Left cardiac atrium (tissue), 4 donors: ENCODE data around the gene SLC14A1. TPM values are rescaled to one million over a fixed set of nuclear protein-coding genes. Genes with fewer than 3 reads are reported as not detected.

ENCODE experiments used
- ATAC-seq, 2 donors: fragments of 200-7000 bp; cut with Tn5 transposase; one replicate each; pipeline ENCODE4 v1.9.1; 2020; ENCODE audit warnings: mild to moderate bottlenecking in 2 of 2, moderate library complexity in 2 of 2
- DNase-seq: peaks from one replicate; pipeline ENCODE4 v3.0.0-alpha.2; 2020
- intact Hi-C, 2 donors: fragments of 100-400 bp; cut with DNase I; formaldehyde crosslinking; loops; one replicate each; pipeline versions ENCODE4 v1.14.1 to v1.15.1; 2022 to 2023
- long read RNA-seq: library from polyadenylated mRNA; unstranded; transcript quantifications from one replicate; pipeline ENCODE4 v2.0.0, GENCODE V29; 2021
- total RNA-seq, 2 donors: library from RNA; stranded (reverse); fragmentation: NEBNext Ultra II Directional; extraction: Animal tissue kit (Norgen Biotek cat#: 25700); gene quantifications; one replicate each; pipeline ENCODE4 v1.2.1, GENCODE V29; 2021
- donor health status: DM: no; HTN: yes; CAD: no.
- donor health status: DM: no; HTN: yes; CAD: no; lungs with severe emphysema.
- donor health status: DM: yes; HTN: yes; CAD: no.
- donor health status: Dilated cardiomyopathy.

SLC14A1 gene
- 10 to 100 TPM in 1 of 2 donors, 1 to 10 TPM in 1; 9.7 to 11.2 TPM for total RNA-seq
- long read RNA-seq, transcript SLC14A1-217 (3 exons, 554 nt) = major isoform, 10 of 11 reads
- long read RNA-seq, partial matches to known transcripts = 1 of 11 reads
- long read RNA-seq, other reads (novel, unspliced or antisense) = 0 of 11 reads

DNA sequence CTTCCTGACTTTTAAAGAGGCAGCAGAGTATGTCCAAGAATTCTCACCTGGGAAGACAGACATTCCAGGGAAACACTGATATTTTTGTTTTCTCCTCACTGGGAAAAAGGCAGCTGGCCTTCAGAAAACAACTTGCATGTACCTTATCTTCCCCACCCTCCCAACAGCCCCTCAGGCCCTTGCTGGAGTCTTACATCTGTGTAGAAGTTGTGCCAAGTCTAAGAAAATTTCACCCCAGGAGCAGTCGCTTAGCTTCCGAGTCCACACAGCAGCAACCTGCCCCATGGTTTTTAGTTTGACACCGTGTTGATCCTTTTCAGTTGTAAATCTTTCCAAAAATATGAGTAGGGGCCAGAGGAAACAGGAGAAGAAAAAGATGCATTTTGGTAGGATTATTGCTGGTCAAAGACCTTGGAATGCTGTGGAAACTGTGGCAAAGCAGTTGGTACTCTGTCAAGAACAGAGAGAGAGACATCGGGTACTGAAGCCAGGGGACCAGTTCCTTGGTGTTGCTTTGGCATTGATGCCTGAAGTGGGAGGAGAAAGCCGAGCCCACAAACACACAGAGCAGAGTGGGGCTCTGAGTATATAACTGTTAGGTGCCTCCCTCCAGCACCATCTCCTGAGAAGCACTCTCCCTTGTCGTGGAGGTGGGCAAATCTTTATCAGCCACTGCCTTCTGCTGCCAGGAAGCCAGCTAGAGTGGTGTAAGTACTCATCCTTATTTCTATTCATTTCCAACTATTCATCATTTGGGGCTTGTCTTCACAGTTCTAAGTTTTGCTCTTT is at the start of gene SLC14A1:
SLC14A1 (plus strand) TSS at position 615 of the 789 bp plus-strand sequence. CDS start 6,140 bp downstream, outside the sequence.
- DNase-seq (no peak), ATAC-seq (no peak)
- intact Hi-C loops = loop anchor here (2.0 to 10.0 kb wide), 2 partner anchors 111 to 115 kb away; no protein-coding TSS in a partner anchor

GRCh38 chr18:45677276-45677807 is 46.6 kb upstream of the SLC14A1 start:
- intact Hi-C loops = loop anchor here (5.0 to 10.0 kb wide), 2 partner anchors 300 to 387 kb away; no protein-coding TSS in a partner anchor
- no peak for ATAC-seq
- no peak for DNase-seq

GRCh38 chr18:45678441-45678840 is 45.5 kb upstream of the SLC14A1 start:
- ATAC-seq (no peak), DNase-seq (no peak)
- intact Hi-C loops = loop anchor here (5.0 to 10.0 kb wide), 2 partner anchors 299 to 386 kb away; no protein-coding TSS in a partner anchor

DNA sequence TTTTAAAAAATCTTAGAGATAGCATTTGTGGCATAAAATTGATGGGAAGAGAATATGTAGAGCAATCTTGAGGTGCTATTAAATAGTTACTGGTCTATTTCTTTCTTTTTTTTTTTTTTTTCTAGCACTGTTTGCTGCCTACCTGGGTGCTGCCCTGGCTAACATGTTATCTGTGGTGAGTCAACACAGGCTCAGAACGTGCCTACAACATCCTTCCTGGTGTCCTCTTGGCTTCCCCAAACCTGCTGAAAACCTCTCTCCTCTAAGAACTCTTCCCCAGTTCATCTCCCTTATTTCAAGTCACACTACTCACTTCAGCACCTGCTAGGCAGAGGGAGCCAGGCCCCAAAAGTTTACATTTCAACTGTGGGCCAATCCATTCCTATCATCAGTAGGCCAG is 45.1 kb upstream of the SLC14A1 start:
- intact Hi-C loops = loop anchor here (5.0 to 10.0 kb wide), 2 partner anchors 298 to 386 kb away; no protein-coding TSS in a partner anchor
- no peak for DNase-seq

GRCh38 chr18:45680066-45680690 is 43.8 kb upstream of the SLC14A1 start:
- intact Hi-C loops = no loop called here
- DNase-seq = no peak
- ATAC-seq = no peak

More for the DNA sequence above, 45.1 kb upstream of the SLC14A1 start:
- peak in 1 of 2 donors; percentile 42 for ATAC-seq

GRCh38 chr18:45682181-45682580 is 41.8 kb upstream of the SLC14A1 start:
- DNase-seq (no peak), ATAC-seq (no peak)
- intact Hi-C loops = no loop called here

DNA sequence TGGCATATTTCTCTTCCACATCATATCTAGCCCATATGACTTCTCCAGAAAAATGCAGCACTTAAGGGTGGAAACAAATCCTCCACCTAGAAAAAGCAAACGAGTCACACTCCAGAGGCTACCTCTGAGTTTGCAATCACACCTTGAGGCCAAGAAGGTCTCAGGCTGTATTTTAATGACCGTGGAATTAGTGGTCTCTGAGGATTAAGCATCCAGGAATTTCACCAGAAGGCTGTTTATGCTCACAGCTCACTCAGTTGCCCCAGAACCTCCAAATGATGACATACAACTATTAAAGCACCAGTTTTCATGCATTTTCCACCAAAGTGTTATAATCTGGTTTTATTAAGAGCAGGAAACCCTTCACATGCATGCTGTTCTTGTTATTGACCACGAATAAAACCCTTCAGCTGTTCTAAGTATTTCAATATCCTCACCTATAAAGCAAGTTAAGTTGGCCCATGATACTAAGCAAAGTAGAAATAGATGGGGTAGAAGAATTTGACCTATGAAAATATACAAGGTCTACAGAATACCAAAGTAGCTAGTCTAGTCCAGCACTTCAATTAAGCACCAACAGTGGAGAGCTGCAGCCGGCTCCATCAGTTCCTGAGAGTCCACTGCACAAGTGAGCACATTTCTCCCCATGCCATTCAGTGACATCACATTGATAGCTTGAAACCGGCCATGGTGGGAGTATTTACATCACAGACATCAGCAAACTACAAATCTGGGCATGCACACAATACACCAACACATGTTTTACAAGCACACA is 39.5 kb upstream of the SLC14A1 start:
- no peak for DNase-seq
- intact Hi-C loops = no loop called here
- ATAC-seq = no peak

DNA sequence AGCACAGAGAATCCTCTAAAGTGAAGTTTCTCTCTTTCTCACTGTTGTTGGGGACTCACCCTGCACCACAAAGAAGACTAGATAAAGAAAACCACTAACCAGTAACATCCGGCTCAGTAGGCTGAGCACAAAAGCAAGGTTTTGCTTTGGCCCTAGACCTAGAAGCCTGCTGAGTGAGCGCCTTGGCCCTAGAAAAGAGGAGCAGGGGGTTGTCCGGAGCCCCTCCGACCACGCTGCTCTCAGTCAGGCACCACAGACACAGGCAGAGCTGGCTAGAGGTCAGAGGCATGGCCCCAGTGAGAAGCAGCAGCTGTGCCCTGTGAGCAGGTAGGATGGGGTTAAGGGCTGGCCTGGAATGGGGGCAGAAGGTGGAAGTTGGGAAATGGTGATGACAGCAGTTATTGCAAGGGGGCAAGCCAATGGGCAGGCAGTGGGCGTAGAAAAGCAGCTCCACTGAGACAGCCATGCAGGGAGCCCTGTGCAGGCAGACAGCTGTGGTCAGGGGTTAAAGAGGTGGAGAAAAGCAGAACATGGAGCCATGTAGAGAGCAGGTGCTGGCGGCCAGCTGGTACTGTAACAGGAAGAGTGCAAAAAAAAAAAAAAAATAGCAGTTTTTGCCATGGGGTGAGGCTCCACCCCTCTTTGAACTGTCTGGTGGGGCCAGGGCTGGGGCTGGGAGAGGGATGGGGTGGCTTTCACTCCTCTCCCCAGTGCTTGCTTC is 36.9 kb upstream of the SLC14A1 start:
- ATAC-seq (peak; percentile 47 to 66), DNase-seq (no peak)
- intact Hi-C loops = no loop called here

DNA sequence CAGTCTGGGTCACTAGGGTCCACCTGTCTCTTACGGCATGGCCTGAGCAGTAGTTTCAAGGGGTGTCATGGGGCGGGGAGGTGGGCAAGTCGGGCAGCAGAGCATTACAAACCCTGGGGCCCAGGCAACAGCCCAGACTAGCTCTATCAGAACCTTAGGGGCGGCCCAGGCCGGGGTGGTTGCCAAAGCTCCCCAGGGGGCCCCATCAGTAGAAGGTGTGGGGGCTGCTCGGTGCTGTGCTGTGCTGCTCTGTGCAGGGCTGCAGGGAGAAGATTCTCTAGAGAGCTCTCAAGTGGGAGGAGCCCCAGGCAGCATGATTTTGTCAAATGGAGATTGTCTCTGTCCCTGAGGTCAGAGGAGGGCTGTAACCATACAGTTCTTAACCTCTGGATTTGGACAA is 36.4 kb upstream of the SLC14A1 start:
- intact Hi-C loops = no loop called here
- DNase-seq = no peak
- ATAC-seq = peak; percentile 15 to 31

DNA sequence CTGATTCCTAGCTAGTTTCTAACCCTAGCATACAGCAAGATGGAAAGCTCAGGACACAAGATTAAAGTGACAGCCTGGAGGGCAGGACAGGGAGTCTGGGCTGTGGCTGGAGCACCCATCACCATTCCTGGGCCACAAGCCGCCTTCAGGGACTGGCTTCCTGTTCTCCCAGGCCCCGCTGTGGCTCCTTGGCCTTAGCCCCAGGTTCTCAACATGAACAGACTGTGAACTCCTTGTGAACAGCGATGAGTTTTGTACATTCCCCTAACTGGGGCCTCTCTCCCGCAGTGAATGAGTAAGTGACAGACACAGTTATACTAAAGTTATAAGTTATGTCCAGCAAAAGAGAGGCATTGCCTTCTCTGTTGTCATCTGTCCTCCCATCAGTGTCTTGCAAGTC is 35.9 kb upstream of the SLC14A1 start:
- DNase-seq (no peak), ATAC-seq (no peak)
- intact Hi-C loops = no loop called here

DNA sequence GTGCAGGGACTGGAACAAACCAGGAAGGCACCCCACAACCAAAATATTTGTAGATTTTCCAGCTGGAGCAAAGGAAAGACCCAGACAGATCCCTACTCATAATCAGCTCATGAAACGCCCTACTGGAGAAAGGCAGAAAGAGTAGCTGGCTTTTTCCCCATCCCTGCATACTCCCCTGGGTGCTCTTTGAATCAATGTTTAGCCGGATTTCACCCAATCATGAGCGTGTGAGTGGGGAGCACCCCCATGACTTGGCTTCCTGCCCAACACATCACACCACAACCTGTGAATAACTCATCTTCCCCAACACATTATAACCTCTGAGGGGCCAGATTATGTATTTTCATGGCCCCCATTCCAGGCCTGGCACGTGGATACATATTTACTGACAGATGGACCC is 35.1 kb upstream of the SLC14A1 start:
- intact Hi-C loops = no loop called here
- no peak for DNase-seq
- ATAC-seq = no peak

DNA sequence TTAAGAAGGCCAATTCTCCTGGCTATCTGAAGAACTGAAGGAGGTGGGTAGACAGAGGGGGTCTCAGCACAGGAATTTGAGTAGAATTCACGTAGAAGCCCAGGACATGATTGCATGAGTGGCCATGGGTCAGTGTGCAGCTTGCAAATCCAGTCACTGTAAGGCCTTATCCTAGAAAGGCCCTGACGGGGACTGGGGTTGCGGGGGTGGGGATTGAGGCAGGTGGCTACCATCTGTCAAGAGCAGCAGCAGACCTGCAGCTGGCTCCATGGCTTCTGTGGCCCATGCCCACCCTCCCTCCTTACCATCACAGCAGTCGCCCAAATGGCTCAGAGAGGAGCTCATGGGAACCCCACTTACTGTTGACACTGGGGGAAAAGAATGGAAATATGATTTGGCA is 34.6 kb upstream of the SLC14A1 start:
- intact Hi-C loops = no loop called here
- DNase-seq = no peak

GRCh38 chr18:45690975-45691815 is 32.8 kb upstream of the SLC14A1 start:
- peak; percentile 80 to 90 for ATAC-seq
- peak; percentile 83 for DNase-seq
- intact Hi-C loops = loop anchor here in 1 of 2 donors (5.0 kb wide), 1 partner anchor 281 kb away; no protein-coding TSS in a partner anchor

More for the DNA sequence above, 34.6 kb upstream of the SLC14A1 start:
- ATAC-seq = no peak

DNA sequence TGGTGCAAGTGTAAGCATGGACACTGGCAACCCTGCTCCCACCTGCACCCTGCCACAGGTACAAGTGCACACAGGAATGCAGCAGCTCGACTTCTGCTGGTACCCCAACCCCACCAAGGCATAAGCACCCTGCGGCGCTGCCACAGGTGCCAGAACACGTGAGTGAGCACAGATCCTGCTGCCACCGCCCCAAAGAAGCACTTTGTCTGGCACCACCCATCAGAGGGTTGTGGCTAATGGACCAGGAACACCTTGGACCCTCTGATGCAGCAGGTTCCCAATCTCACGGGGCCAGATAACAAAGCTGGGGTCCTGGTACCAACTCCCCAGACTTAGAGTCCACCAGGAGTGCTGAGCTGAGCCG is 32.2 kb upstream of the SLC14A1 start:
- intact Hi-C loops = loop anchor here in 1 of 2 donors (2.0 to 5.0 kb wide), 2 partner anchors 189 to 281 kb away; no protein-coding TSS in a partner anchor
- DNase-seq (no peak), ATAC-seq (no peak)

- no peak for ATAC-seq
- intact Hi-C loops = no loop called here
Observed at GRCh38 chr18:45702708-45703265, 21.2 kb upstream of the SLC14A1 start.

DNA sequence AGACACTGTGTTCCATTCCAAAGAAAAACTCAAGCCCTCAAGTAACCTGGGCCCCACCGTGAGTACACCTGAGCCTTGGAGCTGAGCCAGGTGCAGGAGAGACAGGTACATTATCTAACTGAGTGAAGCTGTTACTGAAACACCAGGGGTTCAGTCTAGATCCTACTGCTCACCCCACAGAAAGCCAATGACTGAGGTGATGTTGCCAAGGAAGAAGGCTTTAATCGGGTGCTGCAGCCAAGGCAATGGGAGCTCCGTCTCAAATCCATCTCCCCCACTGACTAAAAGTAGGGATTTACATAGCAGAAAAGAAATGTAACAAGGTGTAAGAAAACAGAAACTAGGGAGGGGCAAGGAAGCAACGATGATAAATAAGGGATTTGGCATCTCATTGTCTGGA is 15.2 kb upstream of the SLC14A1 start:
- DNase-seq (no peak), ATAC-seq (no peak)
- intact Hi-C loops = no loop called here

More at GRCh38 chr18:45702708-45703265, 21.2 kb upstream of the SLC14A1 start:
- no peak for DNase-seq

GRCh38 chr18:45712061-45712460 is 11.9 kb upstream of the SLC14A1 start:
- intact Hi-C loops = no loop called here
- no peak for DNase-seq
- ATAC-seq = no peak
